Lung (tissue), 12 donors: Measurements from ENCODE around the gene NACC1. TPM values are rescaled to one million over a fixed set of nuclear protein-coding genes. Genes with fewer than 3 reads are reported as not detected.

Source experiments
- ATAC-seq: fragments of 200-7000 bp; cut with Tn5 transposase; one replicate; pipeline ENCODE4 v1.9.1; 2020; ENCODE audit warnings: moderate number of reproducible peaks; ENCODE audit not compliant: insufficient read depth, low FRiP score
- DNase-seq, 3 donors: peaks; one replicate each; pipeline ENCODE4 v3.0.0-alpha.2; 2013 to 2017
- H3K27ac ChIP-seq, 2 donors: one replicate each; pipeline ENCODE4 v1.5.1; 2013; ENCODE audit warnings: mild to moderate bottlenecking in 2 of 2, moderate library complexity in 2 of 2, control low read depth in 1 of 2, inconsistent platforms in 1 of 2, low read depth in 1 of 2, low read length in 1 of 2
- H3K27me3 ChIP-seq, 3 donors: one replicate each; pipeline ENCODE4 v1.5.1; 2013; ENCODE audit warnings: low read length in 2 of 3; ENCODE audit not compliant: control insufficient read depth in 3 of 3, insufficient read depth in 3 of 3
- H3K36me3 ChIP-seq, 4 donors: one replicate each; pipeline ENCODE4 v1.5.1; 2013; ENCODE audit warnings: low read length in 4 of 4, mild to moderate bottlenecking in 1 of 4, moderate library complexity in 1 of 4; ENCODE audit not compliant: control insufficient read depth in 4 of 4, insufficient read depth in 4 of 4
- H3K4me1 ChIP-seq, 5 donors: one replicate each; pipeline ENCODE4 v1.5.1; 2013; ENCODE audit warnings: low read length in 5 of 5, mild to moderate bottlenecking in 2 of 5, moderate library complexity in 1 of 5; ENCODE audit not compliant: control insufficient read depth in 5 of 5, insufficient read depth in 5 of 5
- H3K4me3 ChIP-seq: one replicate; pipeline ENCODE4 v1.5.1; 2013; ENCODE audit warnings: mild to moderate bottlenecking, control low read depth, moderate library complexity
- H3K9ac ChIP-seq, 2 donors: one replicate each; pipeline ENCODE4 v1.5.1; 2013; ENCODE audit warnings: low read length in 2 of 2, control low read depth in 1 of 2; ENCODE audit not compliant: insufficient read depth in 1 of 2
- H3K9me3 ChIP-seq, 4 donors: one replicate each; pipeline ENCODE4 v1.5.1; 2013; ENCODE audit warnings: low read length in 3 of 4, mild to moderate bottlenecking in 1 of 4, moderate library complexity in 1 of 4; ENCODE audit not compliant: control insufficient read depth in 4 of 4, insufficient read depth in 3 of 4
- WGBS, 2 donors: extraction: QIAGEN DNeasy Blood & Tissue Kit; methylation state at CpG; one replicate each; pipeline ENCODE4 v1.1.7; 2013; 5-methylcytosine and 5-hydroxymethylcytosine counted together
- polyA plus RNA-seq, 2 donors: library from polyadenylated mRNA; stranded (reverse); fragments of 200-250 nt; gene quantifications; one replicate each; pipeline ENCODE4 v1.2.1, GENCODE V29; 2013
- total RNA-seq, 2 donors: library from RNA; depleted of rRNA in 1 of 2; stranded (reverse); fragments of >200 nt in 1 of 2; gene quantifications; one replicate each; pipeline ENCODE4 v1.2.1, GENCODE V29; 2014 to 2021
- TF ChIP-seq, protein P1 (sequence below): IDR thresholded peaks from 2 replicates; pipeline ENCODE4 v1.5.1; 2012; ENCODE audit warnings: mild to moderate bottlenecking; ENCODE audit errors: control extremely low read depth, extremely low read depth
- donor health status: control.
- donor health status: control.
- donor health status: Bipolar disorder and iron deficiency.
- donor health status: healthy.
- donor health status: DM: yes; HTN: yes; CAD: no.

Gene NACC1
- total and polyA plus RNA-seq, 4 donors, result 18.4 to 94.8 (median 58.2) TPM

DNA sequence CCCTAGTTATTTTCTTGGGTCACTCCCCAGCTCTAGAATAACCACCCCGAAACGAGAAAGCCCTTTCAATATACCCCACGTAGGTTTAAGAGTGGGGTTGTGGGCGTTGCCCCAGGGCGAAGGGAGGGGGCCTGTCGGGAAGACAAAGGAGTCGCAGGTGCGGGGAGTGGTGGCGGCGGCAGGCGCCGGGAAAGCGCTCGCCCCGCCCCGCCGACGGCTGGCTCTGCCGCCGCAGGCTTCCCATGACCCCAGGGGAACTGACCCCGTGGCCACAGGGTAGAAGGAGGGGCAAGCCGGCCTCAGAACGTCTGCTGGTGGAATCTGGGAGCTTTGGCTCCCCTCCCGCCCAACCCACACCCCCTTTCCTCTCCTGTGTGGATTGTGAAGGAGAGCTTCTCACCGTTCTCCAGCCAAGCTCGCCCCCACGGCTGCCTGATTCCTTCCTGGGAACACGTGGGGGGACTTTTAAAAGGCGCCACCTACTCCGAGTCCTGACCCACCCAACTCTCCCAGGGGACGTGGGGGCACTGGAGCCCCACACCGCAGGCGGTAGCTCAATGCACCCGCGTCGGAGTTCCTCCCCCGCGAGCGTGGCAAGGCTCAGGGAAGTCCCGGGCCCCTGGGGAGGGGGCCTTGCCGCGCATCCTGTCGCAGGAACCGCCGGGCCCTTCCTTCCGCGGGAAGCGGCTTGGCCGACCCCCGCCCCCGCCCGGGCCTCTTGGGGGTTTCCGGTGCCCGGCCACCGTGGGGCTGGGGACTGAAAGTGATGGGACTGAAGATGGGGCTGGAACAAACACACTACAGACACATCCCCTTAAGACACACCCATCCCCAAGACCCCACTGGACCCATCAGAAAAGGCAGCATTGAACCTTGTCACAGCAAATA is 37.7 kb downstream of the NACC1 start:
- peak overlapping the region; percentile 88 to 98 for H3K27ac ChIP-seq
- H3K4me1 ChIP-seq, result peaks cover 0 to 16% (median 0%) of the 10 kb centered on the region in 5 donors
- peak overlapping the region; percentile 30 to 53 for H3K9ac ChIP-seq
- ATAC-seq (no peak), DNase-seq (peak; percentile 74 to 84 (median 75))
- TF ChIP-seq, protein P1, sequence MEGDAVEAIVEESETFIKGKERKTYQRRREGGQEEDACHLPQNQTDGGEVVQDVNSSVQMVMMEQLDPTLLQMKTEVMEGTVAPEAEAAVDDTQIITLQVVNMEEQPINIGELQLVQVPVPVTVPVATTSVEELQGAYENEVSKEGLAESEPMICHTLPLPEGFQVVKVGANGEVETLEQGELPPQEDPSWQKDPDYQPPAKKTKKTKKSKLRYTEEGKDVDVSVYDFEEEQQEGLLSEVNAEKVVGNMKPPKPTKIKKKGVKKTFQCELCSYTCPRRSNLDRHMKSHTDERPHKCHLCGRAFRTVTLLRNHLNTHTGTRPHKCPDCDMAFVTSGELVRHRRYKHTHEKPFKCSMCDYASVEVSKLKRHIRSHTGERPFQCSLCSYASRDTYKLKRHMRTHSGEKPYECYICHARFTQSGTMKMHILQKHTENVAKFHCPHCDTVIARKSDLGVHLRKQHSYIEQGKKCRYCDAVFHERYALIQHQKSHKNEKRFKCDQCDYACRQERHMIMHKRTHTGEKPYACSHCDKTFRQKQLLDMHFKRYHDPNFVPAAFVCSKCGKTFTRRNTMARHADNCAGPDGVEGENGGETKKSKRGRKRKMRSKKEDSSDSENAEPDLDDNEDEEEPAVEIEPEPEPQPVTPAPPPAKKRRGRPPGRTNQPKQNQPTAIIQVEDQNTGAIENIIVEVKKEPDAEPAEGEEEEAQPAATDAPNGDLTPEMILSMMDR, result no peak
- 2 to 5% methylated on average over 52 to 55 of the region's 55 CpGs for WGBS, 2 donors
- H3K27me3 ChIP-seq, result no peaks in the 10 kb centered on the region
- no peaks in the 10 kb centered on the region for H3K9me3 ChIP-seq
- peaks cover 0 to 15% (median 0%) of the 10 kb centered on the region in 4 donors for H3K36me3 ChIP-seq
- H3K4me3 ChIP-seq, result peak overlapping the region; percentile 95

DNA sequence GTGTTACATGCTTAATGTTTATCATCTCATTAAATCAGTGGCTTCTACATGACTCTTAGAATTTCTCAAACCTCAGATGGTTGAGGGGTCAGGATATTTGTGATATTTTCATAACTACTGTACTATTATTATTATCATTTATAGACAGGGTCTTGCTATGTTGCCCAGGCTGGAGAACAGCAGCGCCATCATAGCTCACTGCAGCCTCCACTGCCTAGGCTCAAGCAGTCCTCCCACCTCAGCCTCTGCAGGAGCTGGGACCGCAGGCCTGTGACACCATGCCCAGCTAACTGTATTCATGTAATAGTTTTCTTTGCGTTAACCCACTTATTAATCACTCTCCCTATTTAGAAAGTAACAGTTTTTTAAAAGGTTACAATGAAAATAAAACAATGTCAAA is 41.6 kb downstream of the NACC1 start:
- H3K36me3 ChIP-seq, result no peaks in the 10 kb centered on the region
- H3K9me3 ChIP-seq, result no peaks in the 10 kb centered on the region
- TF ChIP-seq, protein P1, result no peak
- DNase-seq (no peak), ATAC-seq (no peak)
- no peak overlapping the region for H3K4me3 ChIP-seq
- no peaks in the 10 kb centered on the region for H3K27me3 ChIP-seq
- no peak overlapping the region for H3K27ac ChIP-seq
- 95 to 98% methylated on average over 3 of the region's 3 CpGs for WGBS, 2 donors
- H3K4me1 ChIP-seq, result peaks cover 5 to 39% (median 7%) of the 10 kb centered on the region in 5 donors
- no peak overlapping the region for H3K9ac ChIP-seq

DNA sequence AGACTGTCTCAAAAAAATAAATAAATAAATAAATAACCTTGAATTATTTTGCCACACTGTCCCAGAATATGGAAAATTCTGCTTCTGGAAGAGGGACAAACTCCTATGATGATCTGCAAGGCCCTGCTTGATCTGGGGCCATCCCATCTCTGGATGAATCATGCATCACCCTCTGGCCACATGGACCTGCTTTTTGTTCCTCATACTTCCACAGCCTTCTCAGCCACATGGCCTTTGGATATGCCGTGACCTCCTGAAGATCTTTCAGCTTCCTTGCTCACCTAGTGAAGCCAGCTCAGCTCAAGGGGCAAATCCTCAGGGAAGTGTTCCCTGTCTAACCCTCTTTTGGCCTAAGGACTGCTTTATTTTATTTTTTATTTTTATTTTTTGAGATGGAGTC is 42.5 kb downstream of the NACC1 start:
- ATAC-seq, result no peak
- Histone ChIP-seq H3K27ac (no peak overlapping the region), H3K9ac (no peak overlapping the region), H3K4me1 (peaks cover 5 to 41% (median 13%) of the 10 kb centered on the region in 5 donors), H3K27me3 (no peaks in the 10 kb centered on the region), H3K4me3 (no peak overlapping the region), H3K36me3 (no peaks in the 10 kb centered on the region), H3K9me3 (no peaks in the 10 kb centered on the region)
- DNase-seq, result no peak
- TF ChIP-seq, protein P1, result no peak
- WGBS, 2 donors, result 77 to 86% methylated on average over 1 of the region's 1 CpG
